ENCODE results near the gene JMJD7. TPM values are rescaled to one million over a fixed set of nuclear protein-coding genes. Genes with fewer than 3 reads are reported as not detected.

The JMJD7 gene
- total and polyA plus RNA-seq, 10 donors: 3.2 to 20.1 (median 10.7) TPM

DNA sequence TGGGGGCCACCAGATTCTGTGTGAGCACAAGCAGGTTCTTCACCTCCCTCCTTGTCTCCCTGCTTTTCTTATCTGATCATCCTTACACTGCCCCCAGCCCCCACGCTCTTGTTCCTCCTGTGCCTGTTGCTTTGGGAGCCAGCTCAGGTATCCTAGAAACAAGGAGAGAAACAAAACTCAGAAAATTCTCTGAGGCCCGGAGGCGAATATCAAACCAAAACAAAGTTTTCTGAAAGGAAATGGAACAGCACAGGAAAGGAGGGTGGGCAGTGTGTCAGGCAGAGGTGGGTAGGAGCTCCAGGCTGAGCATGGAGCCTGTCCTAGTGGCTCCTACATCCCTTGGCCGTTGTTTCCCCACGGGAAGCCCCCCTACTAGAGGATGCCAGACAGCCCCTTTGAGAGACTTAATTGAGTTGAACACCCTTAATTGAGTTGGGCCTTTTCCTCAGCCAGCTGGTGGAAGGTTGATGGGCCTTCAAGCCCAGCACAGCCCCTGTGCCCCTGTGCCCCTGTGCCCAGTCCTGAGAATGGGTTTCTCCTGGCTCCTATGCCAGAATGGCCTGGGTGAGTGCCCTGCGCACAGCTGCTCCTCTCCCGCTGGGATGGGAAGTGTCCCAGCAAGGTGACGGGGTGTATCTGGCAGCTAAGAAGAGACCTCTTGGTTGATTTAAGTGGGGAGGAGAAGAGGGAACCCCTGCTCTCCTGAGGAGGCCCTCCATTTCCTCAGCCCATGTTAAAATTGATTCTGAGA is 22.8 kb upstream of the JMJD7 start:
- H3K4me1 ChIP-seq: peaks cover 0 to 11% (median 0%) of the 10 kb centered on the region in 6 donors
- no peaks in the 10 kb centered on the region for H3K27me3 ChIP-seq (replicated peaks in 1 of 7)
- no peak overlapping the region for H3K4me3 ChIP-seq
- no peak for TF ChIP-seq POLR2A (IDR thresholded peaks at IDR 0.05)
- TF ChIP-seq, protein P1, sequence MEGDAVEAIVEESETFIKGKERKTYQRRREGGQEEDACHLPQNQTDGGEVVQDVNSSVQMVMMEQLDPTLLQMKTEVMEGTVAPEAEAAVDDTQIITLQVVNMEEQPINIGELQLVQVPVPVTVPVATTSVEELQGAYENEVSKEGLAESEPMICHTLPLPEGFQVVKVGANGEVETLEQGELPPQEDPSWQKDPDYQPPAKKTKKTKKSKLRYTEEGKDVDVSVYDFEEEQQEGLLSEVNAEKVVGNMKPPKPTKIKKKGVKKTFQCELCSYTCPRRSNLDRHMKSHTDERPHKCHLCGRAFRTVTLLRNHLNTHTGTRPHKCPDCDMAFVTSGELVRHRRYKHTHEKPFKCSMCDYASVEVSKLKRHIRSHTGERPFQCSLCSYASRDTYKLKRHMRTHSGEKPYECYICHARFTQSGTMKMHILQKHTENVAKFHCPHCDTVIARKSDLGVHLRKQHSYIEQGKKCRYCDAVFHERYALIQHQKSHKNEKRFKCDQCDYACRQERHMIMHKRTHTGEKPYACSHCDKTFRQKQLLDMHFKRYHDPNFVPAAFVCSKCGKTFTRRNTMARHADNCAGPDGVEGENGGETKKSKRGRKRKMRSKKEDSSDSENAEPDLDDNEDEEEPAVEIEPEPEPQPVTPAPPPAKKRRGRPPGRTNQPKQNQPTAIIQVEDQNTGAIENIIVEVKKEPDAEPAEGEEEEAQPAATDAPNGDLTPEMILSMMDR (IDR thresholded peaks at IDR 0.05 in 8 of 11, conservative IDR thresholded peaks at IDR 0.05 in 3 of 11): no peak
- no peak for TF ChIP-seq POLR2AphosphoS5 (IDR thresholded peaks at IDR 0.05)
- H3K27ac ChIP-seq: no peak overlapping the region
- DNase-seq: no peak
- peaks cover 0 to 50% (median 18%) of the 10 kb centered on the region in 6 donors for H3K36me3 ChIP-seq
- intact Hi-C loops (cut with DNase I; ENCODE audit: low total_unique reads): no loop called here
- 62 to 75% (median 64%) methylated on average over 8 of the region's 8 CpGs for WGBS, 5 donors
- H3K9me3 ChIP-seq: no peaks in the 10 kb centered on the region

DNA sequence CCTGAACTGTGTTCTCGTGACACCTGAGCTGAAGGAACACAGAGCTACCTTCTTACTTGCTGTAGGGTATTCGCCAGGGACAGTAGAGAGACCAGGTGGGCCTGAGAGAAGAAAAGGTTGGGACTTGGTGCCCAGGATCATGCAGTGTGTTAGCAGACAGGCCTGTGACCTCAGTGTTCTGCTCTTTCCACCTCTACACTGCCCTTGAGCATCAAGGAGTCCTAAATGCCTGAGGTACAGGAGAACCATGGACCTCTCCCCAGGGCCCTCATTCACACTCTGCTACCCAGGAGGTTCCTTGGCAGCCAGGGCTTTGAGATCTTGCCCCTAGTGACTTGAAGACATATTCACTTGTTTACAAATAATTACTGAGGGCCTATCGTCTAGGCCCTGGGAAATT is 22.2 kb upstream of the JMJD7 start:
- WGBS, 5 donors: 76 to 96% (median 90%) methylated on average over 2 to 3 of the region's 3 CpGs
- TF ChIP-seq POLR2AphosphoS5 (IDR thresholded peaks at IDR 0.05) (no peak), POLR2A (IDR thresholded peaks at IDR 0.05) (no peak)
- TF ChIP-seq, protein P1 (IDR thresholded peaks at IDR 0.05 in 8 of 11, conservative IDR thresholded peaks at IDR 0.05 in 3 of 11): no peak
- H3K9me3 ChIP-seq: no peaks in the 10 kb centered on the region
- intact Hi-C loops (cut with DNase I; ENCODE audit: low total_unique reads): no loop called here
- no peak for DNase-seq
- no peaks in the 10 kb centered on the region for H3K27me3 ChIP-seq (replicated peaks in 1 of 7)
- peaks cover 0 to 43% (median 12%) of the 10 kb centered on the region in 6 donors for H3K36me3 ChIP-seq
- H3K27ac ChIP-seq: no peak overlapping the region
- no peak overlapping the region for H3K4me3 ChIP-seq
- peaks cover 0 to 14% (median 0%) of the 10 kb centered on the region in 6 donors for H3K4me1 ChIP-seq

DNA sequence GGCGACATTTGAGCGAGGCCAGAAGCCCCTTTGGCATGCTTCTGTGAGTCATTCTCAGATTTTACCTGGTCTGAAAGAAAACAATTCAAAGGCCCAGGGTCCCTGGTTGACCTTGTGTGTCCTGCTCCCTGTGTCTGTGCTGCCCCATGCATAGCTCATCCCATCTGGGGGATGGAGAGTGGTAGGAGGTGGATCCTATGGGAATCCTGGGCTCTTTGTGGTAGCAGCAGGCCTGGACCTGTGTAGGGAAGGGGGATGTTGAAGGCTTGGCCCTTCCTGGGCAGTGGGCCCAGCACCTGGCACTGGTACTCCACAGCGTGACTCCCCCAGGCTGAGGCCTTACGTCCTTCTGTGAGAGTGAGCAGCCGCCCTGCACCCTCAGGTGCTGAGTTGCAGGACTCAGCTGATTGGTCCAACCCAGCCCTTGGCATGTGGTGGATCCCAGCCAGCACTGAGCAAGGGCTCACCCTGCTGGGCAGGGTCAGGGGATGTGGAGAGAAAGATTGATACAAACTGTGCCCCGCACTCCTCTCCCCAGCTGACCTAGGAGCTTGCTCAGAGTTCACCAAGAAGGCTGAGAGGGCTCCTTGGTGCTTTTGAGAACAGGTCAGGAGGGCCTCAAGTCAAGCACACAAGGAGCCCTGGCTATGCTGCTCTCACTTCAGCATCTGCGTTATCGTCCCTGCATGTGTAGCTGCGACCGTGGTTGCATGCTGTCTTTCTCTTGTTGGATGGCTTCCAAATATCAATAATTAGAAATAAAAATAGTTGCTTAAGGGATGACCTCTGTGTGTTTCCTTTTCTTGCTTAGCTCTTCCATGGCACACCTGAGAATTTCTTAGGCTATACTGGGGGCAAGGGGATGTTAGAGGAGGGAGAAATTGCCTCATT is 21.4 kb upstream of the JMJD7 start:
- TF ChIP-seq POLR2AphosphoS5 (IDR thresholded peaks at IDR 0.05): peak in 1 of 3 donors; percentile 13
- no peak for TF ChIP-seq POLR2A (IDR thresholded peaks at IDR 0.05)
- TF ChIP-seq, protein P1 (IDR thresholded peaks at IDR 0.05 in 8 of 11, conservative IDR thresholded peaks at IDR 0.05 in 3 of 11): no peak
- 90 to 96% (median 92%) methylated on average over 9 to 10 of the region's 10 CpGs for WGBS, 5 donors
- intact Hi-C loops (cut with DNase I; ENCODE audit: low total_unique reads): no loop called here

DNA sequence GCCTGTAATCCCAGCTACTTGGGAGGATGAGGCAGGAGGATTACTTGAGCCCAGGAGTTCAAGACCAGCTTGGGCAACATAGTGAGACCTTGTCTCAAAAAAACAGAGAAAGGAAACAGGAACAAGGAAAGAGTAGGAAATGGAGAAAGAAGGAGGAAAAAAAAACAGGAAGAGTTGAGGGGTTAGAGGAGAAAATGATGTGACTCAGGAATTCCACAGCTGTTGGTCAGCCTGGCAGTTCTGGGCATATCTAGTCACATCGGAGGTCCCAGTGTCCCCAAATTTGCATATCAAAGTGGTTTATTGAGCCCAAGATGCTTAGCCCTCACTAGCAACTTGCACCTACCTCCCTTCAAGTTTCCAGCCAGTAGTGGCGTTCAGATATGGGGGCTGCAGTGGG is 18.8 kb upstream of the JMJD7 start:
- no peaks in the 10 kb centered on the region for H3K9me3 ChIP-seq
- no peak overlapping the region for H3K27ac ChIP-seq
- WGBS, 5 donors: 69 to 79% (median 74%) methylated on average over 2 of the region's 2 CpGs
- H3K4me3 ChIP-seq: no peak overlapping the region
- intact Hi-C loops (cut with DNase I; ENCODE audit: low total_unique reads): no loop called here
- DNase-seq: no peak
- H3K27me3 ChIP-seq (replicated peaks in 1 of 7): no peaks in the 10 kb centered on the region
- H3K4me1 ChIP-seq: peaks cover 0 to 27% (median 9%) of the 10 kb centered on the region in 6 donors
- peaks cover 0 to 45% (median 16%) of the 10 kb centered on the region in 6 donors for H3K36me3 ChIP-seq
- TF ChIP-seq, protein P1 (IDR thresholded peaks at IDR 0.05 in 8 of 11, conservative IDR thresholded peaks at IDR 0.05 in 3 of 11): no peak
- TF ChIP-seq POLR2AphosphoS5 (IDR thresholded peaks at IDR 0.05) (no peak), POLR2A (IDR thresholded peaks at IDR 0.05) (no peak)

More for the DNA sequence above, 21.4 kb upstream of the JMJD7 start:
- no peak overlapping the region for H3K27ac ChIP-seq
- no peak for DNase-seq
- peaks cover 0 to 35% (median 5%) of the 10 kb centered on the region in 6 donors for H3K36me3 ChIP-seq
- H3K4me1 ChIP-seq: peaks cover 0 to 23% (median 6%) of the 10 kb centered on the region in 6 donors
- H3K9me3 ChIP-seq: no peaks in the 10 kb centered on the region
- no peak overlapping the region for H3K4me3 ChIP-seq
- H3K27me3 ChIP-seq (replicated peaks in 1 of 7): no peaks in the 10 kb centered on the region
